GM12874 (cell line): ENCODE data around the gene KIF6.
A peak's percentile ranks its signal among the peaks of the same experiment; 100 is the strongest.

Source experiments
- CTCF ChIP-seq: IDR thresholded peaks from 2 replicates; pipeline ENCODE4 v1.5.1; 2011; ENCODE audit warnings: low read depth, mild to moderate bottlenecking, control low read depth, low read length, moderate library complexity; ENCODE audit not compliant: insufficient read depth

KIF6 gene

GRCh38 chr6:39313526-39314272 lies 411.5 kb downstream of the KIF6 start:
- no peak for TF ChIP-seq CTCF

- no peak for TF ChIP-seq CTCF
Observed at GRCh38 chr6:39312912-39313525, 412.2 kb downstream of the KIF6 start.

- no peak for TF ChIP-seq CTCF
Observed at GRCh38 chr6:39310542-39310941, 414.7 kb downstream of the KIF6 start.

- TF ChIP-seq CTCF: peak; percentile 88
Observed at GRCh38 chr6:39309942-39310531, 415.2 kb downstream of the KIF6 start.

- no peak for TF ChIP-seq CTCF
Observed at GRCh38 chr6:39307462-39307861, 417.7 kb downstream of the KIF6 start.

GRCh38 chr6:39304951-39305350 lies 420.3 kb downstream of the KIF6 start:
- TF ChIP-seq CTCF: no peak

GRCh38 chr6:39303425-39304153 lies 421.6 kb downstream of the KIF6 start:
- TF ChIP-seq CTCF: no peak
